SK-N-SH treated with all-trans-retinoic acid at 6 μM for 48 hours (cell line): ENCODE results near the gene DHX36.

Experiments
- ATAC-seq: fragments of 200-7000 bp; cut with Tn5 transposase; 3 replicates; pipeline ENCODE4 v1.9.1; 2020; ENCODE audit warnings: mild to moderate bottlenecking, moderate library complexity
- ARNTL ChIP-seq: fragments of 450-650 bp; formaldehyde crosslinking; IDR thresholded peaks from 2 replicates; pipeline ENCODE4 v1.5.0; 2020; ENCODE audit warnings: low read depth, mild to moderate bottlenecking, moderate library complexity, borderline replicate concordance
- CSDC2 ChIP-seq: fragments of 250-450 bp; sonication (Bioruptor Pico); IDR thresholded peaks from 2 replicates; pipeline ENCODE4 v1.5.0; 2020; ENCODE audit warnings: mild to moderate bottlenecking, moderate library complexity
- ESRRG ChIP-seq: fragments of 250-450 bp; sonication (Bioruptor Pico); IDR thresholded peaks from 2 replicates; pipeline ENCODE4 v1.6.1; 2021; ENCODE audit warnings: mild to moderate bottlenecking
- GLIS3 ChIP-seq: fragments of 250-450 bp; sonication (Bioruptor Pico); IDR thresholded peaks from 2 replicates; pipeline ENCODE4 v1.5.0; 2020; ENCODE audit warnings: mild to moderate bottlenecking, moderate library complexity
- ISL1 ChIP-seq: fragments of 250-450 bp; sonication (Bioruptor Pico); IDR thresholded peaks from 2 replicates; pipeline ENCODE4 v2.1.2; 2022; ENCODE audit warnings: mild to moderate bottlenecking, moderate library complexity
- OSR1 ChIP-seq: fragments of 250-450 bp; sonication (Bioruptor Pico); IDR thresholded peaks from 2 replicates; pipeline ENCODE4 v1.8.0; 2022; ENCODE audit warnings: moderate library complexity, mild to moderate bottlenecking, inconsistent platforms
- PPARA ChIP-seq: fragments of 250-450 bp; sonication (Bioruptor Pico); IDR thresholded peaks from 2 replicates; pipeline ENCODE4 v1.5.0; 2020; ENCODE audit warnings: mild to moderate bottlenecking, borderline replicate concordance
- RARB ChIP-seq: fragments of 250-450 bp; sonication (Bioruptor Pico); IDR thresholded peaks from 2 replicates; pipeline ENCODE4 v1.8.0; 2021; ENCODE audit warnings: mild to moderate bottlenecking, moderate library complexity
- SNAI2 ChIP-seq: fragments of 250-450 bp; sonication (Bioruptor Pico); IDR thresholded peaks from 2 replicates; pipeline ENCODE4 v1.5.0; 2020; ENCODE audit warnings: mild to moderate bottlenecking, moderate library complexity
- TCF4 ChIP-seq: fragments of 250-450 bp; sonication (Bioruptor Pico); IDR thresholded peaks from 2 replicates; pipeline ENCODE4 v1.8.0; 2021; ENCODE audit warnings: mild to moderate bottlenecking, moderate library complexity, borderline replicate concordance
- TOX ChIP-seq: fragments of 250-450 bp; sonication (Bioruptor Pico); IDR thresholded peaks from 2 replicates; pipeline ENCODE4 v1.8.0; 2021; ENCODE audit warnings: mild to moderate bottlenecking, moderate library complexity, borderline replicate concordance
- ZC3H10 ChIP-seq: fragments of 250-450 bp; sonication (Bioruptor Pico); IDR thresholded peaks from 2 replicates; pipeline ENCODE4 v1.5.1; 2021; ENCODE audit warnings: mild to moderate bottlenecking, moderate library complexity
- ZFP3 ChIP-seq: fragments of 250-450 bp; sonication (Bioruptor Pico); IDR thresholded peaks from 2 replicates; pipeline ENCODE4 v1.5.0; 2020; ENCODE audit warnings: mild to moderate bottlenecking, moderate library complexity
- ZFP30 ChIP-seq: fragments of 450-650 bp; formaldehyde crosslinking; IDR thresholded peaks from 2 replicates; pipeline ENCODE4 v1.5.0; 2022; ENCODE audit warnings: mild to moderate bottlenecking, moderate library complexity
- ZNF565 ChIP-seq: fragments of 450-650 bp; formaldehyde crosslinking; conservative IDR thresholded peaks from 2 replicates; pipeline ENCODE4 v1.5.0; 2020; ENCODE audit warnings: low read depth, mild to moderate bottlenecking, moderate library complexity
- ZNF70 ChIP-seq: fragments of 450-650 bp; formaldehyde crosslinking; IDR thresholded peaks from 2 replicates; pipeline ENCODE4 v1.5.0; 2020; ENCODE audit warnings: mild to moderate bottlenecking, moderate library complexity
- ZNF8 ChIP-seq: fragments of 450-650 bp; formaldehyde crosslinking; IDR thresholded peaks from 2 replicates; pipeline ENCODE4 v1.5.0; 2020; ENCODE audit warnings: mild to moderate bottlenecking, moderate library complexity
- TF ChIP-seq, protein P1 (sequence below): fragments of 250-450 bp; sonication (Bioruptor Pico); IDR thresholded peaks from 2 replicates; pipeline ENCODE4 v1.5.0; 2020; ENCODE audit warnings: mild to moderate bottlenecking, moderate library complexity
- TF ChIP-seq, protein P2 (sequence below): fragments of 250-450 bp; sonication (Bioruptor Pico); IDR thresholded peaks from 2 replicates; pipeline ENCODE4 v1.5.1; 2020; ENCODE audit warnings: low read depth, mild to moderate bottlenecking, moderate library complexity
- TF ChIP-seq, protein P3 (sequence below): fragments of 250-450 bp; sonication (Bioruptor Pico); IDR thresholded peaks from 2 replicates; pipeline ENCODE4 v1.8.0; 2021; ENCODE audit warnings: low read depth, mild to moderate bottlenecking, moderate library complexity, borderline replicate concordance
- TF ChIP-seq, protein P4 (sequence below): fragments of 250-450 bp; sonication (Bioruptor Pico); IDR thresholded peaks from 2 replicates; pipeline ENCODE4 v1.8.0; 2020; ENCODE audit warnings: mild to moderate bottlenecking, moderate library complexity, borderline replicate concordance

DHX36 gene

DNA sequence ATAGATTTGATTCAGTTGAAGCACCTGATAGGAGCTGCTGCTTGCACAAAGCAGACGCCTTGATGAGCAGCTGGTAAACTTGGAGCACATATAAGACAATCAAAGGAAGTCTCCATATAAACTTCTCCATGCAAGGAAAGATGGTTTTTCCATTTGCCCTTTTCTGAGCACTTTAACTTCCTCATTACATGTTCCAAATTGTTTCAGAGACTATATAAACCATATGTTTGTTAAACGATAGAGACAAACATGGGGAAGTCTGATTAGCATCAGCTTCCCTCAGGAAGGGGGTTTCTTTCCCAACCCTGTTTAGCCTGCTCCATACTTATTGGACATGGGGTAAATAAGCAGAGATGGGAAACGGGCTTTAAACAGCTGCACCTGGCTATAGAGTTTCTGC, 88.0 kb downstream of the DHX36 start:
- no peak for ATAC-seq
- no peak for TF ChIP-seq GLIS3 (CRISPR knock-in tag)
- TF ChIP-seq OSR1 (CRISPR knock-in tag), result no peak
- no peak for TF ChIP-seq TCF4 (CRISPR knock-in tag)
- TF ChIP-seq PPARA, result no peak
- TF ChIP-seq ZNF70 (CRISPR knock-in tag), result no peak
- no peak for TF ChIP-seq CSDC2 (CRISPR knock-in tag)
- TF ChIP-seq ZNF565, result no peak
- no peak for TF ChIP-seq ZNF8 (CRISPR knock-in tag)
- no peak for TF ChIP-seq ARNTL (CRISPR knock-in tag)
- no peak for TF ChIP-seq ZFP30 (CRISPR knock-in tag)
- TF ChIP-seq, all 23 proteins: peak for 0

DNA sequence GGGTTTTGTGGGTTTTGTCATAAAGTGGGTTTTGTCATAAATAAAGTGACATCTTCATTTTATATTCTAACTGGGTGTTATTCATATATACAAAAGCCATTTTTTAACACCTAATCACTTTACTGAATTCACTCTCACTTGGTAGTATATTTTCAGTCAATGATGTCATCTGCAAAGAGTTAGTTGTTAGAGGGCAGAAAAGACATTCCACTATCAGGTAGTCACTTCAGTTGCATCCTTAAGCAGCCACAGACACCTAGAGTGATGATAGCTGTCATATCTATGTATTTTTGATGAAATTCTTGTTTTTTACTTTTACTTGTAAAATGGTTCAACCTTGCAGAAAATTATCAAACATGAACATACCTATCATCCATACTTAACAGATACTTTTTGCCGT, 89.0 kb downstream of the DHX36 start:
- TF ChIP-seq ESRRG (CRISPR knock-in tag) (no peak), ISL1 (no peak), ZC3H10 (CRISPR knock-in tag) (no peak), ZNF70 (CRISPR knock-in tag) (no peak), CSDC2 (CRISPR knock-in tag) (no peak), ZNF565 (no peak), TOX (CRISPR knock-in tag) (no peak), ARNTL (CRISPR knock-in tag) (no peak), RARB (CRISPR knock-in tag) (no peak)
- TF ChIP-seq, protein P1, sequence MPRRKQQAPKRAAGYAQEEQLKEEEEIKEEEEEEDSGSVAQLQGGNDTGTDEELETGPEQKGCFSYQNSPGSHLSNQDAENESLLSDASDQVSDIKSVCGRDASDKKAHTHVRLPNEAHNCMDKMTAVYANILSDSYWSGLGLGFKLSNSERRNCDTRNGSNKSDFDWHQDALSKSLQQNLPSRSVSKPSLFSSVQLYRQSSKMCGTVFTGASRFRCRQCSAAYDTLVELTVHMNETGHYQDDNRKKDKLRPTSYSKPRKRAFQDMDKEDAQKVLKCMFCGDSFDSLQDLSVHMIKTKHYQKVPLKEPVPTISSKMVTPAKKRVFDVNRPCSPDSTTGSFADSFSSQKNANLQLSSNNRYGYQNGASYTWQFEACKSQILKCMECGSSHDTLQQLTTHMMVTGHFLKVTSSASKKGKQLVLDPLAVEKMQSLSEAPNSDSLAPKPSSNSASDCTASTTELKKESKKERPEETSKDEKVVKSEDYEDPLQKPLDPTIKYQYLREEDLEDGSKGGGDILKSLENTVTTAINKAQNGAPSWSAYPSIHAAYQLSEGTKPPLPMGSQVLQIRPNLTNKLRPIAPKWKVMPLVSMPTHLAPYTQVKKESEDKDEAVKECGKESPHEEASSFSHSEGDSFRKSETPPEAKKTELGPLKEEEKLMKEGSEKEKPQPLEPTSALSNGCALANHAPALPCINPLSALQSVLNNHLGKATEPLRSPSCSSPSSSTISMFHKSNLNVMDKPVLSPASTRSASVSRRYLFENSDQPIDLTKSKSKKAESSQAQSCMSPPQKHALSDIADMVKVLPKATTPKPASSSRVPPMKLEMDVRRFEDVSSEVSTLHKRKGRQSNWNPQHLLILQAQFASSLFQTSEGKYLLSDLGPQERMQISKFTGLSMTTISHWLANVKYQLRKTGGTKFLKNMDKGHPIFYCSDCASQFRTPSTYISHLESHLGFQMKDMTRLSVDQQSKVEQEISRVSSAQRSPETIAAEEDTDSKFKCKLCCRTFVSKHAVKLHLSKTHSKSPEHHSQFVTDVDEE (CRISPR knock-in tag), result no peak
- TF ChIP-seq, protein P2, sequence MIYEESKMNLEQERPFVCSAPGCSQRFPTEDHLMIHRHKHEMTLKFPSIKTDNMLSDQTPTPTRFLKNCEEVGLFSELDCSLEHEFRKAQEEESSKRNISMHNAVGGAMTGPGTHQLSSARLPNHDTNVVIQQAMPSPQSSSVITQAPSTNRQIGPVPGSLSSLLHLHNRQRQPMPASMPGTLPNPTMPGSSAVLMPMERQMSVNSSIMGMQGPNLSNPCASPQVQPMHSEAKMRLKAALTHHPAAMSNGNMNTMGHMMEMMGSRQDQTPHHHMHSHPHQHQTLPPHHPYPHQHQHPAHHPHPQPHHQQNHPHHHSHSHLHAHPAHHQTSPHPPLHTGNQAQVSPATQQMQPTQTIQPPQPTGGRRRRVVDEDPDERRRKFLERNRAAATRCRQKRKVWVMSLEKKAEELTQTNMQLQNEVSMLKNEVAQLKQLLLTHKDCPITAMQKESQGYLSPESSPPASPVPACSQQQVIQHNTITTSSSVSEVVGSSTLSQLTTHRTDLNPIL, result no peak
- TF ChIP-seq, protein P3, sequence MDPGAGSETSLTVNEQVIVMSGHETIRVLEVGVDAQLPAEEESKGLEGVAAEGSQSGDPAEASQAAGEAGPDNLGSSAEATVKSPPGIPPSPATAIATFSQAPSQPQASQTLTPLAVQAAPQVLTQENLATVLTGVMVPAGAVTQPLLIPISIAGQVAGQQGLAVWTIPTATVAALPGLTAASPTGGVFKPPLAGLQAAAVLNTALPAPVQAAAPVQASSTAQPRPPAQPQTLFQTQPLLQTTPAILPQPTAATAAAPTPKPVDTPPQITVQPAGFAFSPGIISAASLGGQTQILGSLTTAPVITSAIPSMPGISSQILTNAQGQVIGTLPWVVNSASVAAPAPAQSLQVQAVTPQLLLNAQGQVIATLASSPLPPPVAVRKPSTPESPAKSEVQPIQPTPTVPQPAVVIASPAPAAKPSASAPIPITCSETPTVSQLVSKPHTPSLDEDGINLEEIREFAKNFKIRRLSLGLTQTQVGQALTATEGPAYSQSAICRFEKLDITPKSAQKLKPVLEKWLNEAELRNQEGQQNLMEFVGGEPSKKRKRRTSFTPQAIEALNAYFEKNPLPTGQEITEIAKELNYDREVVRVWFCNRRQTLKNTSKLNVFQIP (CRISPR knock-in tag), result no peak
- TF ChIP-seq, protein P4, sequence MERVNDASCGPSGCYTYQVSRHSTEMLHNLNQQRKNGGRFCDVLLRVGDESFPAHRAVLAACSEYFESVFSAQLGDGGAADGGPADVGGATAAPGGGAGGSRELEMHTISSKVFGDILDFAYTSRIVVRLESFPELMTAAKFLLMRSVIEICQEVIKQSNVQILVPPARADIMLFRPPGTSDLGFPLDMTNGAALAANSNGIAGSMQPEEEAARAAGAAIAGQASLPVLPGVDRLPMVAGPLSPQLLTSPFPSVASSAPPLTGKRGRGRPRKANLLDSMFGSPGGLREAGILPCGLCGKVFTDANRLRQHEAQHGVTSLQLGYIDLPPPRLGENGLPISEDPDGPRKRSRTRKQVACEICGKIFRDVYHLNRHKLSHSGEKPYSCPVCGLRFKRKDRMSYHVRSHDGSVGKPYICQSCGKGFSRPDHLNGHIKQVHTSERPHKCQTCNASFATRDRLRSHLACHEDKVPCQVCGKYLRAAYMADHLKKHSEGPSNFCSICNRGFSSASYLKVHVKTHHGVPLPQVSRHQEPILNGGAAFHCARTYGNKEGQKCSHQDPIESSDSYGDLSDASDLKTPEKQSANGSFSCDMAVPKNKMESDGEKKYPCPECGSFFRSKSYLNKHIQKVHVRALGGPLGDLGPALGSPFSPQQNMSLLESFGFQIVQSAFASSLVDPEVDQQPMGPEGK (CRISPR knock-in tag), result no peak
- TF ChIP-seq, all 23 proteins: peak for 0

DNA sequence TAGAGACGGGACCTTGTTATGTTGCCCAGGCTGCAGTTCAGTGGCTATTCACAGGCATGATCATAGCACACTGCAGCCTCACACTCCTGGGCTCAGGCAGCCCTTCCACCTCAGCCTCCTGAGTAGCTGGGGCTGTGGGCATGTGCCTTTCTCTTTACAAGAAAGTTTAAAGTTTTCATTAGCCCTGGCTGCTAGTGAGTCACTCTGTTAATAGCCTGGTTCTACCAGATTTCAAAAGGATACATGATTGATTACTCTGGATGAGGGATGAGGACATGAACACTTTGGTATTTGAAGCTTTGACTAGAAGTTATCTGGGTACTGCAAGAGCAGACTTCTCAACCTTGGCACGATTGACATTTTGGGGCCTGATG, 95.1 kb downstream of the DHX36 start:
- ATAC-seq, result no peak; the same call in 2 of the 3 replicates
- TF ChIP-seq ZFP3 (no peak), ZNF8 (CRISPR knock-in tag) (no peak), ZNF565 (no peak), SNAI2 (no peak), CSDC2 (CRISPR knock-in tag) (no peak), ZC3H10 (CRISPR knock-in tag) (no peak), TCF4 (CRISPR knock-in tag) (no peak), RARB (CRISPR knock-in tag) (no peak), ESRRG (CRISPR knock-in tag) (no peak), ZFP30 (CRISPR knock-in tag) (no peak), OSR1 (CRISPR knock-in tag) (no peak), PPARA (no peak), ZNF70 (CRISPR knock-in tag) (no peak), ARNTL (CRISPR knock-in tag) (no peak), TOX (CRISPR knock-in tag) (no peak), GLIS3 (CRISPR knock-in tag) (no peak), ISL1 (no peak)
- TF ChIP-seq, protein P4 (CRISPR knock-in tag), result no peak
- TF ChIP-seq, protein P2, result no peak
- TF ChIP-seq, protein P3 (CRISPR knock-in tag), result no peak

More for the DNA sequence above, 89.0 kb downstream of the DHX36 start:
- ATAC-seq, result no peak; the same call in 2 of the 3 replicates
